NB4 (cell line): Measurements from ENCODE around the gene TBR1.

ENCODE experiments used
- DNase-seq: peaks from one replicate; pipeline ENCODE4 v3.0.0; 2010; ENCODE audit warnings: low read depth
- H3K4me3 ChIP-seq: one replicate; pipeline ENCODE4 v1.5.1; 2011; ENCODE audit warnings: mild to moderate bottlenecking, low read depth, low read length, moderate library complexity
- CTCF ChIP-seq: IDR thresholded peaks from one replicate; pipeline ENCODE4 v1.5.1; 2012; ENCODE audit warnings: low read depth, low read length
- MAX ChIP-seq: IDR thresholded peaks from 2 replicates; pipeline ENCODE4 v1.6.1; 2011; ENCODE audit warnings: low read depth, low read length
- MYC ChIP-seq: IDR thresholded peaks from 2 replicates; pipeline ENCODE4 v1.6.1; 2011; ENCODE audit warnings: low read depth, low read length
- POLR2A ChIP-seq: IDR thresholded peaks from 2 replicates; pipeline ENCODE4 v1.6.1; 2011; ENCODE audit warnings: mild to moderate bottlenecking; ENCODE audit not compliant: insufficient read length; ENCODE audit errors: extremely low read depth

TBR1 gene

GRCh38 chr2:161426922-161427663 is 11.0 kb downstream of the TBR1 start:
- TF ChIP-seq MYC (no peak), POLR2A (no peak), MAX (no peak), CTCF (no peak)
- DNase-seq: no peak
- no peak overlapping the region for H3K4me3 ChIP-seq

GRCh38 chr2:161427664-161428587 is 11.8 kb downstream of the TBR1 start:
- TF ChIP-seq MAX (no peak), MYC (no peak), CTCF (no peak), POLR2A (no peak)
- DNase-seq: no peak
- H3K4me3 ChIP-seq: no peak overlapping the region

GRCh38 chr2:161430386-161430785 is 14.3 kb downstream of the TBR1 start:
- no peak for TF ChIP-seq MYC
- no peak for TF ChIP-seq POLR2A
- no peak for TF ChIP-seq CTCF
- TF ChIP-seq MAX: no peak
- DNase-seq: no peak
- no peak overlapping the region for H3K4me3 ChIP-seq

- no peak overlapping the region for H3K4me3 ChIP-seq
- DNase-seq: no peak
- TF ChIP-seq CTCF (no peak), MYC (no peak), MAX (no peak), POLR2A (no peak)
These were observed 16.0 kb downstream of the TBR1 start for GRCh38 chr2:161432107-161432506.

- TF ChIP-seq MAX (no peak), POLR2A (no peak), MYC (no peak), CTCF (no peak)
- H3K4me3 ChIP-seq: no peak overlapping the region
- DNase-seq: no peak
These were observed 18.0 kb downstream of the TBR1 start for GRCh38 chr2:161434118-161434517.
